B cell (primary cell): ENCODE results near the gene STX12. TPM values are rescaled to one million over a fixed set of nuclear protein-coding genes. Genes with fewer than 3 reads are reported as not detected.

Experiments
- ATAC-seq: fragments of 200-7000 bp; cut with Tn5 transposase; one replicate; pipeline ENCODE4 v1.10.0; 2021; ENCODE audit warnings: low read depth, mild to moderate bottlenecking, moderate number of reproducible peaks, moderate library complexity
- CTCF ChIA-PET: fragments of 350-600 bp; sonication (Branson Sonifier 250); formaldehyde crosslinking; loops from one replicate; lab custom pipeline; 2021; ENCODE audit warnings: antibody characterized with exemption, inconsistent platforms; lab: Charles Lee
- POLR2A ChIA-PET: fragments of 350-600 bp; sonication (Branson Sonifier 250); formaldehyde crosslinking; loops from one replicate; lab custom pipeline; 2021; ENCODE audit warnings: antibody characterized with exemption; lab: Charles Lee
- DNase-seq: peaks from one replicate; pipeline ENCODE4 v3.0.0; 2013
- H2AFZ ChIP-seq: 2 replicates; pipeline ENCODE4 v1.6.1; 2012; ENCODE audit warnings: mild to moderate bottlenecking, low read depth, low read length; ENCODE audit not compliant: insufficient read depth, poor library complexity, severe bottlenecking
- H3K27ac ChIP-seq, 2 donors: 1 replicate in 1 of 2; 2 replicates in 1 of 2; pipeline ENCODE4 v1.5.1; 2012 to 2013; ENCODE audit warnings: low read length in 2 of 2, mild to moderate bottlenecking in 2 of 2, moderate library complexity in 1 of 2
- H3K27me3 ChIP-seq, 4 experiments: fragments of 200-600 bp in 1 of 4; sonication (generic) in 1 of 4; replicated peaks in 1 of 4; 1 replicate in 2 of 4; 2 replicates in 2 of 4; pipeline versions ENCODE4 v1.6.1 to v1.7.0; 2013 to 2016; ENCODE audit warnings: low read length in 3 of 4, mild to moderate bottlenecking in 2 of 4, mixed read lengths in 1 of 4, moderate library complexity in 1 of 4; ENCODE audit not compliant: insufficient read depth in 4 of 4, control insufficient read depth in 3 of 4; ENCODE audit errors: control extremely low read depth in 1 of 4
- H3K36me3 ChIP-seq, 2 experiments: replicated peaks in 1 of 2; 1 replicate in 1 of 2; 2 replicates in 1 of 2; pipeline versions ENCODE4 v1.6.1 to v1.7.1; 2013; ENCODE audit warnings: low read length in 1 of 2; ENCODE audit not compliant: insufficient read depth in 2 of 2, control insufficient read depth in 1 of 2; ENCODE audit errors: control extremely low read depth in 1 of 2, extremely low read depth in 1 of 2
- H3K4me1 ChIP-seq, 2 donors: fragments of 200-600 bp in 1 of 2; sonication (generic) in 1 of 2; 1 replicate in 1 of 2; 2 replicates in 1 of 2; pipeline versions ENCODE4 v1.5.1 to v1.6.1; 2013 to 2017; ENCODE audit warnings: low read length in 2 of 2; ENCODE audit not compliant: control insufficient read depth in 2 of 2, insufficient read depth in 2 of 2
- H3K4me2 ChIP-seq: replicated peaks from 2 replicates; pipeline ENCODE3; 2012; ENCODE audit warnings: mild to moderate bottlenecking, low read depth, low read length; ENCODE audit not compliant: poor library complexity, severe bottlenecking
- H3K4me3 ChIP-seq, 5 experiments: fragments of 200-600 bp in 1 of 5; sonication (generic) in 1 of 5; 1 replicate in 3 of 5; 2 replicates in 2 of 5; pipeline versions ENCODE4 v1.5.1 to v1.7.0; 2011 to 2016; ENCODE audit warnings: low read length in 4 of 5, mild to moderate bottlenecking in 4 of 5, low read depth in 2 of 5, control low read depth in 1 of 5, moderate library complexity in 1 of 5; ENCODE audit not compliant: insufficient read depth in 1 of 5; ENCODE audit errors: control extremely low read depth in 1 of 5, extremely low read depth in 1 of 5
- H3K79me2 ChIP-seq: fragments of 200-600 bp; sonication (generic); one replicate; pipeline ENCODE4 v1.6.0; 2016; ENCODE audit warnings: low read length; ENCODE audit not compliant: control insufficient read depth, insufficient read depth
- H3K9ac ChIP-seq: fragments of 200-600 bp; sonication (generic); 2 replicates; pipeline ENCODE4 v1.6.1; 2017; ENCODE audit warnings: mild to moderate bottlenecking, low read length, moderate library complexity
- H3K9me3 ChIP-seq, 3 donors: one replicate each; pipeline versions ENCODE4 v1.6.1 to v1.7.1; 2013; ENCODE audit warnings: low read length in 2 of 3; ENCODE audit not compliant: control insufficient read depth in 2 of 3, insufficient read depth in 1 of 3; ENCODE audit errors: control extremely low read depth in 1 of 3
- H4K20me1 ChIP-seq: 2 replicates; pipeline ENCODE4 v1.6.0; 2012; ENCODE audit warnings: mild to moderate bottlenecking, low read length; ENCODE audit not compliant: insufficient read depth, control insufficient read depth, poor library complexity, severe bottlenecking
- H3K27ac Mint-ChIP-seq: one replicate; pipeline ENCODE4 v1.8.0; 2021; ENCODE audit warnings: mixed read lengths
- H3K27me3 Mint-ChIP-seq: one replicate; pipeline ENCODE4 v1.8.0; 2021; ENCODE audit warnings: mixed read lengths
- H3K4me1 Mint-ChIP-seq: one replicate; pipeline ENCODE4 v1.8.0; 2021; ENCODE audit warnings: mixed read lengths
- H3K4me3 Mint-ChIP-seq: one replicate; pipeline ENCODE4 v1.8.0; 2021; ENCODE audit warnings: mixed read lengths
- H3K9me3 Mint-ChIP-seq: one replicate; pipeline ENCODE4 v1.8.0; 2022; ENCODE audit warnings: mixed read lengths; ENCODE audit not compliant: insufficient read depth
- EZH2 ChIP-seq: IDR thresholded peaks from 2 replicates; pipeline ENCODE4 v1.6.1; 2012; ENCODE audit warnings: borderline replicate concordance, low read depth, mild to moderate bottlenecking, moderate library complexity, low read length; ENCODE audit not compliant: insufficient read depth, poor library complexity, severe bottlenecking
- WGBS: methylation state at CpG from one replicate; pipeline ENCODE4 v1.1.5; 2013; ENCODE audit warnings: missing lambda C conversion rate; ENCODE audit not compliant: insufficient coverage; 5-methylcytosine and 5-hydroxymethylcytosine counted together
- intact Hi-C: fragments of 100-400 bp; cut with micrococcal nuclease; formaldehyde crosslinking; loops from one replicate; pipeline ENCODE4 v1.10.0; 2022
- polyA plus RNA-seq: library from polyadenylated mRNA; depleted of rRNA; stranded (reverse); fragments of >200 nt; gene quantifications from 2 replicates; pipeline ENCODE4 v1.2.3, GENCODE V29; 2012
- total RNA-seq, 2 donors: library from RNA; stranded (reverse); fragments of 120-200 nt in 1 of 2; gene quantifications; 1 replicate in 1 of 2; 2 replicates in 1 of 2; pipeline versions ENCODE4 v1.2.3 to v1.2.4, GENCODE V29; 2013 to 2022
- TF ChIP-seq, protein P1 (sequence below): fragments of 200-600 bp; IDR thresholded peaks from one replicate; pipeline ENCODE4 v1.8.0; 2022; ENCODE audit warnings: antibody characterized with exemption, mild to moderate bottlenecking

Gene STX12
- total and polyA plus RNA-seq, 2 donors (not counting 1 experiment from before 2014, with no cell fraction given): 20.5 to 36.4 TPM

DNA sequence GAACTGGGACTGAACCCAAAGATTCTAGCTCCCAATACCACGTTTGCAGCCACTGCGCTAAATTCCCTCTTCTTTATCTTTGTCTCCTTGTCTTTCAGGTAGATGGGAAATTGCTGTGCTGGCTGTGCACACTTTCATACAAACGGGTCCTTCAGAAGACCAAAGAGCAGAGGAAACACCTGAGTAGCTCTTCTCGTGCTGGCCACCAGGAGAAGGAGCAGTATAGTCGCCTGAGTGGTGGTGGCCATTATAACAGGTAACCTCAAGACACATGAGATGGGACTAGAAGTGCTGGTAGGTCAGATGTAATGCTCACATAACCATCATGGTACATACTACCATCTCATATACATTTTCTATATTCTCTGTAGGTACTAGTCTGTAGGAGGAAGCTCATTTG lies 28.5 kb upstream of the STX12 start:
- no peak overlapping the region for H3K4me2 ChIP-seq
- Mint-ChIP-seq H3K4me1 (no peaks in the 10 kb centered on the region), H3K27me3 (no peaks in the 10 kb centered on the region), H3K4me3 (no peak overlapping the region), H3K27ac (no peak overlapping the region), H3K9me3 (no peaks in the 10 kb centered on the region)
- no peak for DNase-seq
- peaks cover 2 to 44% of the 10 kb centered on the region in 2 experiments for H3K36me3 ChIP-seq
- CTCF ChIA-PET: no interaction called here
- ATAC-seq: no peak
- H2AFZ ChIP-seq: no peak overlapping the region
- H3K4me1 ChIP-seq: no peaks in the 10 kb centered on the region
- no peaks in the 10 kb centered on the region for H3K79me2 ChIP-seq
- H3K27me3 ChIP-seq: no peaks in the 10 kb centered on the region
- no peaks in the 10 kb centered on the region for H3K9me3 ChIP-seq
- H3K4me3 ChIP-seq: no peak overlapping the region
- intact Hi-C loops: no loop called here
- POLR2A ChIA-PET: interaction anchor here (1.0 kb wide), 1 partner anchor 19 kb away, joined by 3 read pairs; the partner anchor contains the start of gene FAM76A
- TF ChIP-seq, protein P1, sequence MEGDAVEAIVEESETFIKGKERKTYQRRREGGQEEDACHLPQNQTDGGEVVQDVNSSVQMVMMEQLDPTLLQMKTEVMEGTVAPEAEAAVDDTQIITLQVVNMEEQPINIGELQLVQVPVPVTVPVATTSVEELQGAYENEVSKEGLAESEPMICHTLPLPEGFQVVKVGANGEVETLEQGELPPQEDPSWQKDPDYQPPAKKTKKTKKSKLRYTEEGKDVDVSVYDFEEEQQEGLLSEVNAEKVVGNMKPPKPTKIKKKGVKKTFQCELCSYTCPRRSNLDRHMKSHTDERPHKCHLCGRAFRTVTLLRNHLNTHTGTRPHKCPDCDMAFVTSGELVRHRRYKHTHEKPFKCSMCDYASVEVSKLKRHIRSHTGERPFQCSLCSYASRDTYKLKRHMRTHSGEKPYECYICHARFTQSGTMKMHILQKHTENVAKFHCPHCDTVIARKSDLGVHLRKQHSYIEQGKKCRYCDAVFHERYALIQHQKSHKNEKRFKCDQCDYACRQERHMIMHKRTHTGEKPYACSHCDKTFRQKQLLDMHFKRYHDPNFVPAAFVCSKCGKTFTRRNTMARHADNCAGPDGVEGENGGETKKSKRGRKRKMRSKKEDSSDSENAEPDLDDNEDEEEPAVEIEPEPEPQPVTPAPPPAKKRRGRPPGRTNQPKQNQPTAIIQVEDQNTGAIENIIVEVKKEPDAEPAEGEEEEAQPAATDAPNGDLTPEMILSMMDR: no peak
- TF ChIP-seq EZH2: no peak
- WGBS: no CpG with 5 or more reads among the region's 5 CpGs
- no peak overlapping the region for H3K27ac ChIP-seq
- H4K20me1 ChIP-seq: no peaks in the 10 kb centered on the region
- no peak overlapping the region for H3K9ac ChIP-seq

DNA sequence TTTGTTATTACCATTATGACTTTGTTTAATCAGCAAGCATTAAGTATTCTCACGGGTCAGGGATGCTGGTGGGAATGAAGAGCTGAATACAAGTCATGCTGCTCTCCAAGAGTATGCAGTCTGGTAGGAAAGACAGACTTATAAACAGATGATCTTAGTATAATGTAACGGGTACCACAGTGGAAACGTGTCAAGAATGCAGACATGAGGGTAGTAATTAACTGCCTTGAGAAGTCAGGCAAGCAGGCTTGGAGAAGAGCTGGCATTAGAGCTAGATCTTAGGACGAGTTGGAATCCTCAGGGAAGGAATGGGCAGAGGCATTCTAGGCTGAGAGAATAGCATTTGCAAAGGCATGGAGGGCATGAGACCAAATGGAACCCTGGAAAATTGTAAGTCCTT lies 27.6 kb upstream of the STX12 start:
- Mint-ChIP-seq H3K27ac (no peak overlapping the region), H3K4me1 (no peaks in the 10 kb centered on the region), H3K4me3 (no peak overlapping the region), H3K27me3 (no peaks in the 10 kb centered on the region), H3K9me3 (no peaks in the 10 kb centered on the region)
- no peaks in the 10 kb centered on the region for H3K4me1 ChIP-seq
- DNase-seq: no peak
- no peaks in the 10 kb centered on the region for H4K20me1 ChIP-seq
- H3K4me2 ChIP-seq: no peak overlapping the region
- no peak overlapping the region for H3K27ac ChIP-seq
- no peaks in the 10 kb centered on the region for H3K27me3 ChIP-seq
- intact Hi-C loops: no loop called here
- no peak overlapping the region for H3K4me3 ChIP-seq
- H2AFZ ChIP-seq: no peak overlapping the region
- CTCF ChIA-PET: no interaction called here
- H3K36me3 ChIP-seq: peaks cover 8 to 47% of the 10 kb centered on the region in 2 experiments
- ATAC-seq: no peak
- no peak overlapping the region for H3K9ac ChIP-seq
- no peaks in the 10 kb centered on the region for H3K9me3 ChIP-seq
- TF ChIP-seq EZH2: no peak
- TF ChIP-seq, protein P1: no peak
- POLR2A ChIA-PET: no interaction called here
- H3K79me2 ChIP-seq: no peaks in the 10 kb centered on the region
- 98% methylated on average over 4 of the region's 4 CpGs for WGBS
